ENCODE results near the gene BLCAP.

GRCh38 chr20:37543828-37544227 lies 16.2 kb upstream of the BLCAP start:
- TF ChIP-seq, protein P1, sequence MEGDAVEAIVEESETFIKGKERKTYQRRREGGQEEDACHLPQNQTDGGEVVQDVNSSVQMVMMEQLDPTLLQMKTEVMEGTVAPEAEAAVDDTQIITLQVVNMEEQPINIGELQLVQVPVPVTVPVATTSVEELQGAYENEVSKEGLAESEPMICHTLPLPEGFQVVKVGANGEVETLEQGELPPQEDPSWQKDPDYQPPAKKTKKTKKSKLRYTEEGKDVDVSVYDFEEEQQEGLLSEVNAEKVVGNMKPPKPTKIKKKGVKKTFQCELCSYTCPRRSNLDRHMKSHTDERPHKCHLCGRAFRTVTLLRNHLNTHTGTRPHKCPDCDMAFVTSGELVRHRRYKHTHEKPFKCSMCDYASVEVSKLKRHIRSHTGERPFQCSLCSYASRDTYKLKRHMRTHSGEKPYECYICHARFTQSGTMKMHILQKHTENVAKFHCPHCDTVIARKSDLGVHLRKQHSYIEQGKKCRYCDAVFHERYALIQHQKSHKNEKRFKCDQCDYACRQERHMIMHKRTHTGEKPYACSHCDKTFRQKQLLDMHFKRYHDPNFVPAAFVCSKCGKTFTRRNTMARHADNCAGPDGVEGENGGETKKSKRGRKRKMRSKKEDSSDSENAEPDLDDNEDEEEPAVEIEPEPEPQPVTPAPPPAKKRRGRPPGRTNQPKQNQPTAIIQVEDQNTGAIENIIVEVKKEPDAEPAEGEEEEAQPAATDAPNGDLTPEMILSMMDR (IDR thresholded peaks at IDR 0.05) = no peak
- TF ChIP-seq EP300 (IDR thresholded peaks at IDR 0.05) (no peak), POLR2A (IDR thresholded peaks at IDR 0.05) (no peak)
